ENCODE data around the gene VWA2.

- TF ChIP-seq CTCF (IDR thresholded peaks at IDR 0.05; ENCODE audit: low read length) (no peak), EZH2 (optimal IDR thresholded peaks at IDR 0.05; ENCODE audit: low read depth, low read length) (no peak), EZH2phosphoT487 (IDR thresholded peaks at IDR 0.05; ENCODE audit: low read length) (no peak)
Measured at GRCh38 chr10:114316744-114317143, 77.7 kb downstream of the VWA2 start.

Measured in MM.1S (cell line).